Measurements from ENCODE around the gene GGN. TPM values are rescaled to one million over a fixed set of nuclear protein-coding genes. Genes with fewer than 3 reads are reported as not detected.

The GGN gene
- total and polyA plus RNA-seq, 2 of the 13 experiments (the other 11 are each of a cell fraction or from before 2014, with no cell fraction given), result not detected

DNA sequence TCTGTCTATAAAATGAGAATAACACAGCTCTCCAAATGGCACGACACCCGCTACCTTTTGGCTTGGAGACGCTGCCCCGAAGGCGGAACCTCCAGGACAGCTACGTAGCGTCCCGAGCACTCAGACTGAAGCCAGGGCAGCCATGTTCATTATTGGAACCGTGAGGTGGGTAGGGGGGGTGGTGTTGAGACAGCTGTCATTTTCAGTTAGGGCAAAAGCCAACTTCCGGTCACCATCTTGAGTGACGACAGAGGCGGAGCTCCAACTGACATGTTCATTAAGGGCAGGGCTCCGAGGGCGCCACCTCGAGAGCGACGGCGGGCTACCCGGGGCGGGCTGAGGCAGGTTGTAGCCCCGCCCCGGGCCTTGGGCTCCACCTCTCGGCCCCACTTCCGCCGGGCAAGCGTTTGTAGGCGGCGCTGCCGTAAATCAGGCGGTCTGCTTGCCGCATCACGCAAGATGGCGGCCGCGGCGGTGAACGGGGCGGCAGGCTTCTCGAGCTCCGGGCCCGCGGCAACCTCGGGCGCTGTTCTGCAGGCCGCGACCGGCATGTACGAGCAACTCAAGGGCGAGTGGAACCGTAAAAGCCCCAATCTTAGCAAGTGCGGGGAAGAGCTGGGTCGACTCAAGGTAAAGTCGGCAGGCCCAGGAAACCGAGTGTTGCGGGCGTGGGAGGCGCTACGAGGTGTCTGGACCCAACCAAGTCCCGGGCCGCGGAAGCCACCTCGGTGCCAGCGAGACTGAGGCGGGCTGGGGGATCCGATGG lies 13.3 kb downstream of the GGN start, which contains the start of gene PSMD8 (continued):
- TF ChIP-seq, protein P1, sequence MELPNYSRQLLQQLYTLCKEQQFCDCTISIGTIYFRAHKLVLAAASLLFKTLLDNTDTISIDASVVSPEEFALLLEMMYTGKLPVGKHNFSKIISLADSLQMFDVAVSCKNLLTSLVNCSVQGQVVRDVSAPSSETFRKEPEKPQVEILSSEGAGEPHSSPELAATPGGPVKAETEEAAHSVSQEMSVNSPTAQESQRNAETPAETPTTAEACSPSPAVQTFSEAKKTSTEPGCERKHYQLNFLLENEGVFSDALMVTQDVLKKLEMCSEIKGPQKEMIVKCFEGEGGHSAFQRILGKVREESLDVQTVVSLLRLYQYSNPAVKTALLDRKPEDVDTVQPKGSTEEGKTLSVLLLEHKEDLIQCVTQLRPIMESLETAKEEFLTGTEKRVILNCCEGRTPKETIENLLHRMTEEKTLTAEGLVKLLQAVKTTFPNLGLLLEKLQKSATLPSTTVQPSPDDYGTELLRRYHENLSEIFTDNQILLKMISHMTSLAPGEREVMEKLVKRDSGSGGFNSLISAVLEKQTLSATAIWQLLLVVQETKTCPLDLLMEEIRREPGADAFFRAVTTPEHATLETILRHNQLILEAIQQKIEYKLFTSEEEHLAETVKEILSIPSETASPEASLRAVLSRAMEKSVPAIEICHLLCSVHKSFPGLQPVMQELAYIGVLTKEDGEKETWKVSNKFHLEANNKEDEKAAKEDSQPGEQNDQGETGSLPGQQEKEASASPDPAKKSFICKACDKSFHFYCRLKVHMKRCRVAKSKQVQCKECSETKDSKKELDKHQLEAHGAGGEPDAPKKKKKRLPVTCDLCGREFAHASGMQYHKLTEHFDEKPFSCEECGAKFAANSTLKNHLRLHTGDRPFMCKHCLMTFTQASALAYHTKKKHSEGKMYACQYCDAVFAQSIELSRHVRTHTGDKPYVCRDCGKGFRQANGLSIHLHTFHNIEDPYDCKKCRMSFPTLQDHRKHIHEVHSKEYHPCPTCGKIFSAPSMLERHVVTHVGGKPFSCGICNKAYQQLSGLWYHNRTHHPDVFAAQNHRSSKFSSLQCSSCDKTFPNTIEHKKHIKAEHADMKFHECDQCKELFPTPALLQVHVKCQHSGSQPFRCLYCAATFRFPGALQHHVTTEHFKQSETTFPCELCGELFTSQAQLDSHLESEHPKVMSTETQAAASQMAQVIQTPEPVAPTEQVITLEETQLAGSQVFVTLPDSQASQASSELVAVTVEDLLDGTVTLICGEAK (IDR thresholded peaks at IDR 0.05), result no peak
- TF ChIP-seq, protein P1 (CRISPR knock-in tag; IDR thresholded peaks at IDR 0.05), result peak; percentile 81
- TF ChIP-seq, protein P2, sequence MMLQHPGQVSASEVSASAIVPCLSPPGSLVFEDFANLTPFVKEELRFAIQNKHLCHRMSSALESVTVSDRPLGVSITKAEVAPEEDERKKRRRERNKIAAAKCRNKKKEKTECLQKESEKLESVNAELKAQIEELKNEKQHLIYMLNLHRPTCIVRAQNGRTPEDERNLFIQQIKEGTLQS (CRISPR knock-in tag; IDR thresholded peaks at IDR 0.05), result peak; percentile 56
- TF ChIP-seq, protein P3, sequence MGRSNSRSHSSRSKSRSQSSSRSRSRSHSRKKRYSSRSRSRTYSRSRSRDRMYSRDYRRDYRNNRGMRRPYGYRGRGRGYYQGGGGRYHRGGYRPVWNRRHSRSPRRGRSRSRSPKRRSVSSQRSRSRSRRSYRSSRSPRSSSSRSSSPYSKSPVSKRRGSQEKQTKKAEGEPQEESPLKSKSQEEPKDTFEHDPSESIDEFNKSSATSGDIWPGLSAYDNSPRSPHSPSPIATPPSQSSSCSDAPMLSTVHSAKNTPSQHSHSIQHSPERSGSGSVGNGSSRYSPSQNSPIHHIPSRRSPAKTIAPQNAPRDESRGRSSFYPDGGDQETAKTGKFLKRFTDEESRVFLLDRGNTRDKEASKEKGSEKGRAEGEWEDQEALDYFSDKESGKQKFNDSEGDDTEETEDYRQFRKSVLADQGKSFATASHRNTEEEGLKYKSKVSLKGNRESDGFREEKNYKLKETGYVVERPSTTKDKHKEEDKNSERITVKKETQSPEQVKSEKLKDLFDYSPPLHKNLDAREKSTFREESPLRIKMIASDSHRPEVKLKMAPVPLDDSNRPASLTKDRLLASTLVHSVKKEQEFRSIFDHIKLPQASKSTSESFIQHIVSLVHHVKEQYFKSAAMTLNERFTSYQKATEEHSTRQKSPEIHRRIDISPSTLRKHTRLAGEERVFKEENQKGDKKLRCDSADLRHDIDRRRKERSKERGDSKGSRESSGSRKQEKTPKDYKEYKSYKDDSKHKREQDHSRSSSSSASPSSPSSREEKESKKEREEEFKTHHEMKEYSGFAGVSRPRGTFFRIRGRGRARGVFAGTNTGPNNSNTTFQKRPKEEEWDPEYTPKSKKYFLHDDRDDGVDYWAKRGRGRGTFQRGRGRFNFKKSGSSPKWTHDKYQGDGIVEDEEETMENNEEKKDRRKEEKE (IDR thresholded peaks at IDR 0.05), result no peak
- TF ChIP-seq REXO4 (CRISPR knock-in tag; IDR thresholded peaks at IDR 0.05; ENCODE audit: borderline replicate concordance) (no peak), KLF11 (CRISPR knock-in tag; IDR thresholded peaks at IDR 0.05) (0 out of 2 replicates have a peak, but pooled peaks have one; percentile 66), MTA1 (CRISPR knock-in tag; IDR thresholded peaks at IDR 0.05; ENCODE audit: borderline replicate concordance) (peak; percentile 65; the same call in 1 of the 2 replicates), ZNF446 (CRISPR knock-in tag; IDR thresholded peaks at IDR 0.05) (no peak), GABPB1 (CRISPR knock-in tag; IDR thresholded peaks at IDR 0.05) (peak; percentile 96), HOXA3 (CRISPR knock-in tag; IDR thresholded peaks at IDR 0.05) (peak; percentile 99), SCMH1 (CRISPR knock-in tag; IDR thresholded peaks at IDR 0.05; ENCODE audit: borderline replicate concordance) (no peak), YEATS4 (CRISPR knock-in tag; IDR thresholded peaks at IDR 0.05; ENCODE audit: borderline replicate concordance) (peak; percentile 95)
- TF ChIP-seq, protein P4, sequence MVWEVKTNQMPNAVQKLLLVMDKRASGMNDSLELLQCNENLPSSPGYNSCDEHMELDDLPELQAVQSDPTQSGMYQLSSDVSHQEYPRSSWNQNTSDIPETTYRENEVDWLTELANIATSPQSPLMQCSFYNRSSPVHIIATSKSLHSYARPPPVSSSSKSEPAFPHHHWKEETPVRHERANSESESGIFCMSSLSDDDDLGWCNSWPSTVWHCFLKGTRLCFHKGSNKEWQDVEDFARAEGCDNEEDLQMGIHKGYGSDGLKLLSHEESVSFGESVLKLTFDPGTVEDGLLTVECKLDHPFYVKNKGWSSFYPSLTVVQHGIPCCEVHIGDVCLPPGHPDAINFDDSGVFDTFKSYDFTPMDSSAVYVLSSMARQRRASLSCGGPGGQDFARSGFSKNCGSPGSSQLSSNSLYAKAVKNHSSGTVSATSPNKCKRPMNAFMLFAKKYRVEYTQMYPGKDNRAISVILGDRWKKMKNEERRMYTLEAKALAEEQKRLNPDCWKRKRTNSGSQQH (CRISPR knock-in tag; IDR thresholded peaks at IDR 0.05; ENCODE audit: low read depth), result peak; percentile 78
- TF ChIP-seq, protein P5, sequence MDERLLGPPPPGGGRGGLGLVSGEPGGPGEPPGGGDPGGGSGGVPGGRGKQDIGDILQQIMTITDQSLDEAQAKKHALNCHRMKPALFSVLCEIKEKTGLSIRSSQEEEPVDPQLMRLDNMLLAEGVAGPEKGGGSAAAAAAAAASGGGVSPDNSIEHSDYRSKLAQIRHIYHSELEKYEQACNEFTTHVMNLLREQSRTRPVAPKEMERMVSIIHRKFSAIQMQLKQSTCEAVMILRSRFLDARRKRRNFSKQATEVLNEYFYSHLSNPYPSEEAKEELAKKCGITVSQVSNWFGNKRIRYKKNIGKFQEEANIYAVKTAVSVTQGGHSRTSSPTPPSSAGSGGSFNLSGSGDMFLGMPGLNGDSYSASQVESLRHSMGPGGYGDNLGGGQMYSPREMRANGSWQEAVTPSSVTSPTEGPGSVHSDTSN (CRISPR knock-in tag; IDR thresholded peaks at IDR 0.05), result peak; percentile 40; the same call in 1 of the 2 replicates
